Stimulated activated CD8-positive, alpha-beta memory T cell treated with anti-CD3 and anti-CD28 coated beads, Interleukin-2, amount 100 ng/mL, for 1 hour (primary cell): ENCODE measurements around the gene MGAT4A.
"Not testable (repeated sequence)": the region's sequence is repeated elsewhere in the genome, so short reads cannot be mapped to it uniquely, and the experiment has no call there.

Experiments
- DNase-seq, 2 donors: peaks; one replicate each; pipeline ENCODE4 v3.0.0-alpha.2; 2020; ENCODE audit warnings: low read depth in 2 of 2

Gene MGAT4A

DNA sequence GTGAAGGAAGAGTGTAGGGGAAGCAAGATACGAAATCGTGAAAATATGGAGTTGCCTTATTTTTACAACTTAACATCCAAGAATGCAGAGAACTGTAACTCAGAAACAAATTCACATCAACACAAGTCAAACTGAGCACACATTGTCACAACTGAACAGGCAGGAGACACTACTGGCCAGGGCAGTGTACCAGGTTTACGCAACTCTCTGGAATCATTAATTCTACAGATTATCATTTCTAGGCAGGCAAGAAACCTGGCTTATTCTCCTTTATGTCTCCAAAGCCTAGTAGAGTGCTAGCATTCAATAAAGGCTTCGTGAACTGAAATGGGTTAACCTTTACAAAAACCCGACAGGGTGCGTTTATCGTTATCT lies 123.2 kb downstream of the MGAT4A start:
- no peak for DNase-seq

DNA sequence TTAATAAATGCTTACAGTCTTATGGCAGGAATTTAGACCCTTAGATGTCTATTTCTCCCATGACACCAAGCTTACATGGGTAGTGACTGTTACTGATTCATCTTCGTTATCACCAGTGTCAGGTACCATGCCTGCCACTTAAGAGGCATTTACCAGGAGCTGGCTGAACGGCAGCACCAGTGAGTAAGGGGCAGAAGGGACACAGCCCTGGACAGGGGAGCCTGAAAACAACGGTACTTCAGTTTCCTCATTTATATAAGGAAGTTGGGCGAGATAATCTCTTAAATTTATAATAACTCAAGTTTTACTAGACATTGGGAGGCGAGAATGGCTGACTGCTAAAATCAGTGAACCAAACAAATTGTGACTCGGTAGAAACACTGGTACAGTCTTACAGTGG lies 123.8 kb downstream of the MGAT4A start:
- DNase-seq, result no peak

DNA sequence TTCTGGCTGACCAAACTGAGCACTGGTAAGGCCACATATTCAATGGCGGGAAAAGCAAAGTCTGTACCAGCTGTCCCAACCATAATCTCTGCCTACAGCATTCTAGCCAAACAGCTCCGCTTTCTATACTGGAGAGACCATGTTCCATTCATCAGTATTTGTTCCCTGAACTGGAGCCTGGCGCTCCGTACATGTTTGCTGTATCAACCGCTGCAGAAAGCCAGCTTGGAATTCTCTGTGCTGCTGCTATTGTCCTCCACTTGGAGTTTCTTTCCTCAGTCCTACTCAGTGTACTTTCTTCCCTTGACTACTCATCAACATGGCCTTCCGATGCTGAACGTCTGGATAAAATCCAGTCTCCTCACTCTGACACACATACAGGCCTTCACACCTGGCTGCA lies 124.5 kb downstream of the MGAT4A start:
- no peak for DNase-seq

DNA sequence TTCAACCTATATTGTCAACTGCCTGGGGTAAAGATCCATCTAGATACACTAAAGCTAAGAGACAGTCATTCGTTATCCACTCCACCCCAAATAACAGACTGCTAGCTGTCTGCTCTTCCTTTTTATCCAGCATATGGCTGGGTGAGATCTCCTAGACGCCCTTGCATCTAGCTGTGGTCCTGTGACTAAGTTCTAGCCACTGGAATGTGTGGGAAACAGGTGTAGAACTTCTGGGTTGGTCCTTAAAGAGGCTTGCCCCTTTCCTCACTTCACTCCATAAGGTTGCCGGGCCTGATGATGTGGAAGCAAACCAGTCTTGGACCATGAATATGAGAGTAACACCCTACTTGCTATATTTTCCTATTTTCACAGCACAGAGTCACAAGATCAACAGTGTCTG lies 125.9 kb downstream of the MGAT4A start:
- DNase-seq, result no peak

DNA sequence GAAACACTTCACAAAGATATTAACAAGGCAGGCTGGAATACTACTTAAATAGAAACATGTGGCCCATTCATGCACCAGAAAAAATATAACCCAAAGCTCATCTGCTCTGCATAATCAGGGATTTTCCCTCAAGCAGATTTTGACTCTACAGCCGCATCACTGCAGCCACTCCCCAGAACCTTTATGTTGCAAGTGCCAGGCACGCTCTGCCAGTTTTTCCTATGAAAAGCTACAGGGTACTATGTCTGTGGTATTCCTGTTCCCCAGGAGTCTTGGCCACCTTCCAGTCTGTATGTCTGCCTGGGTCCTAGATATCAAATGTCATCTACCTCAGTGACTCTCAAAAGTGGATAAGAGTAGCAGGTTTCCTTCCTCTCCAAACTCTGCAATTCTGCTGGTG lies 126.4 kb downstream of the MGAT4A start:
- DNase-seq, result no peak

DNA sequence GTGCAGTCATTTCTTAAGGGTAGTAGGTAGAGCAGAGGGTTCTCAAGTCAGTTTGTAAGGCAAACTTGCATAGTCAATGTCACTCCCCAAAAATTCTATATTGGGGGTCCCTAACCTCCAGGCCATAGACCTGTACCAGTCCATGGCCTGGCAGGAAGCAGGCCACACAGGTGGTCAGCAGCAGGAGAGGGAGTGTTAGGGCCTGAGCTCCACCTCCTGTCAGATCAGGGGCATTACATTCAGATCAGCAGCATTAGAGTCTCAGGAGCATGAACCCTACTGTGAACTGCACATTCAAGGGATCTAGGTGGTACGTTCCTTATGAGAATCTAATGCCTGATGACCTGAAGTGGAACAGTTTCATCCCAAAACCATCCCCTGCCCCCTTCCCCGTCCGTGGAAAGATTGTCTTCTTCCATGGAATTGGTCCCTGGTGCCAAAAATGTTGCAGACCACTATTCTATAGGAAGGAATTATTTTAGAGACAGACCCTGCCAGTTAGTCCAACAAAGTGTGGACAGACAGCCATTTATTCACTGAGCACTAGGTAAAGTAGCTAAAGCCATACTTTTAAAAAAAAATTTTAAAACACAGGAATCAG lies 129.3 kb downstream of the MGAT4A start:
- no peak for DNase-seq

DNA sequence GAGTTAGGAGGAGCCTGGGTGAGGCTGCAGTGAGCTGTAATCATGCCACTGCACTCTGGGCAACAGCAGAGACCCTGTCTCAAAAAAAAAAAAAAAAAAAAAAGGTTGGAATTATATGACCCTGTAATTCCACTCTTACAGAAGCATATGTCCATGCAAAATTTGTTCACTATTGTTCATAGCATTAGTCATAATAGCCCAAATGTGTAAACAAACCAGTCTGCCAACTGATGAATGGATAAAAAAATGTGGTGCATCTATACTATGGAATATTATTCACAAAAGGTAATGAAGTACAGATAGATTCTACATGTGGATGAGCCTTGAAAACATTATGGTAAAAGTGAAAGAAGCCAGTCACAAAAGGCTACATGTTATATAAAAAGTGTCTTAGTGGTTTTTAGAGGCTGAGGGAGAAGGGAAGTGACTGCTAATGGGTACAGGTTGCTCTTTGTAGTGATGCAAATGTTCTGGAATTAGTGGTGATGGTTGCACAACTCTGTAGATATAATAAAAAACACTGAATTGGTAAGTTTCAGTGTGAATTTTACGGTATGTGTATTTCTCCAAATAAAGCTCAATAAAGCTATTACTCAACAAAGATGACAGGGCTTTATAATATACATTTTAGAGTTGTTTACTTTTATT lies 132.0 kb downstream of the MGAT4A start:
- no peak for DNase-seq

DNA sequence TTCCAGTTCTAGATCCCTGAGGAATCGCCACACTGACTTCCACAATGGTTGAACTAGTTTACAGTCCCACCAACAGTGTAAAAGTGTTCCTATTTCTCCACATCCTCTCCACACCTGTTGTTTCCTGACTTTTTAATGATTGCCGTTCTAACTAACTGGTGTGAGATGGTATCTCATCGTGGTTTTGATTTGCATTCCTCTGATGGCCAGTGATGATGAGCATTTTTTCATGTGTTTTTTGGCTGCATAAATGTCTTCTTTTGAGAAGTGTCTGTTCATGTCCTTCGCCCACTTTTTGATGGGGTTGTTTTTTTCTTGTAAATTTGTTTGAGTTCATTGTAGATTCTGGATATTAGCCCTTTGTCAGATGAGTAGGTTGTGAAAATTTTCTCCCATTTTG lies 136.3 kb downstream of the MGAT4A start:
- not testable (repeated sequence) for DNase-seq

DNA sequence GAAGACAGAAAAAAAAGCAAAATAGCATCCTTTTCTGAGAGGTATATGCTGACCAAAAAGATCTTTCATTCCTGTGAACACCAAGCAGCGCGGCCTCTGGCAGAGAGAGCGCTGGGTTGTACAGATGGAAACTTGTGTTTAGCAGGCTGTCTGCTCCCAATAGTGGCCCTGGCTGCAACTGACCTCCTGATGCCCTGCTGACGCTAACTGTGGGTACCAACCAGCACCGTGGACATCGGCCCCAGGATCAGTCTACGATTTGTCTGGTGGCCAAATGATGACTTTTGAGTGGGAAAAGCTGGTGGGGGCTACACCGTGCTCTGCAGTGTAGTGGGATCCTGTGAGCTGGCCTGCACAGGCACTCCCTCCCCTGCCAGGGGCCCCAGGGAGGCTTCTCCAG lies 138.4 kb downstream of the MGAT4A start:
- DNase-seq, result no peak

DNA sequence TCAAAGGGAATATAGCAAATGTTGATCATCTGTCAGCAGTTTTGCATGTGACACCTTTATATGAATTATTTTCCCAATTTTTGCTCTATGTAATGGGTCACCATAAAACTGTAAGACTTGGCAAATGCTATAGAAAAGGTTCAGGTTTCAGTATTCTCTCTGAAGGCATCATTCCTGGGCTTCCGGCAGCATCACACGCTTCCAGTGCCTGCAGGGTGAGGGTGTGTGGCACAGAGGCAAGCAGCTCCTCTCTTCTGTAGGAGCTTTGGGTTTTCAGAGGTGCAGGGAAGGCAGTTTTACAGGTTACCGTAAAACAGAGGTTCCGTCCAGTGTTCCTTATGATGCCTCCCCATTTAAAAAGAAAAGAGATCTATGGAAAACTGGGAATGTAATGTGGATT lies 141.4 kb downstream of the MGAT4A start:
- no peak for DNase-seq

DNA sequence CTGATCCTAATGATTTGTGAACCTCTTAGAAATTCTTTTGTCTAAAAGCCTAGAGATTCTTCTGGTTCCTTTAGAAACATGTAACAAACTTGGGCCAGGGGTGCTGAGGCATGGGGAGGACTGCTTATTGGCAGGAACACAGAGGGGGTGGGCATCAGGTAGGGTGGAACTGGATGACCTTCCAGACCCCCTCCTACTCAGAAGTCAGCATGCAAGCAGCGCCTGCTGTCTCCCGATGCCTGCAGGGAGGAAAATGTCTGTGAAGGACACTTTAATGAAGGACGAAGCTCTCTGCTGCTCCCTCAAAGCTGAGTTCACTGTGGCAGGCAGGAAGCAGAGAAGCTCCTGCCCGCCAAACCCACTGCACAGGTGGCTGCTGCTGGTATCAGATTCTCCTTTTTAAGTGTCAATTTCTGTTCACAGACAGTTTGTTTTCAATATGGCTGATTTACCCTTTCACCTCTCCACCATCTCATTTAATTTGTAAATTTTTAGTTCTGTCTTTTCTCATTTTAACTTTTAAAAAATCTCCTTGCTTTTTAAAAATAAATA lies 142.0 kb downstream of the MGAT4A start:
- DNase-seq, result no peak

DNA sequence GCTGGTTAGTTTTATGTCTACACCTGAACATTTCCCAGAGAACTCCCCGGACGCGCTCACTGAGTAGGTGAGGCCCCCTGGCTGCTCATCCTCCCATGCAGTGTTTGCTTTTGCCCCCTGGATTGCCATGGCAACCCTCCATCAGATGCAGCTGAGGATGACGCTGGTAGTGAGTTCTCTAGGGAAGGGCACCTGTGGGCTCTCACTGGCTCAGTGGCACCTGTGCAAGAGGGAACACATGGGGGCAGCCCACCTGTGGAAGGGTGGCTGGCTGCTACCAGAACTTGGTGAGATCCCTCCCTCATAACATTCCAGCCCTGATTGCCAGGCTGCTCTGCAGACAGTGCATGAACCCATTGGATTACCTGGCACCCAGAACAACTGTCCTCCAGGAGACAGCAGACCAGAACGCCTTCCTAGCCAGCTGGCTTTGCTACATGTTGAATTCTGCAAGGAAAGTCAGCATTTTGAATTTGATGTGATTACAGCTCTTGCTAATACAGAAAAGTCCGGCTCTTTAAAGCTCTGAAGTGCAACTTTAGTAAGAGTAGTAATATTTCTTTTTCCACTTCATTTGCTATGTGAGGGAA lies 144.3 kb downstream of the MGAT4A start:
- no peak for DNase-seq

DNA sequence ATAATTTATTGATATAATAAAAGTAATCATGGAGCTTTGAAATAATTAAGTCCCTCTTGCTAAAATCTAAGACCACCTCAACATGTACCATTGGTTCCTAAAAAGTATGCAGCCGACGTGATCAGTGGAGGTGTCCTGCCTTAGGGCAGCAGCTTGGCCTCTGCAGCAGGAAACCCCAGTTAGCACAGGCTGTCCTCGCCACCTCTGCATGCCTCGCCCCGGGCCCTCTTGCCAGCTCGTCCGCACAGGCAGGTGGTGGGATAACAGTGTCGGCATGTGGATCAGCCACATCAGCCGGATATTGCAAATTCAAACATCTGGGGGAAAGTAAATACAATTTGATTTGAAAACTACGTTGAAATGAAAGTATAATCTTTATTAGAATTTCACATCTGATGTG lies 145.5 kb downstream of the MGAT4A start:
- DNase-seq, result no peak

DNA sequence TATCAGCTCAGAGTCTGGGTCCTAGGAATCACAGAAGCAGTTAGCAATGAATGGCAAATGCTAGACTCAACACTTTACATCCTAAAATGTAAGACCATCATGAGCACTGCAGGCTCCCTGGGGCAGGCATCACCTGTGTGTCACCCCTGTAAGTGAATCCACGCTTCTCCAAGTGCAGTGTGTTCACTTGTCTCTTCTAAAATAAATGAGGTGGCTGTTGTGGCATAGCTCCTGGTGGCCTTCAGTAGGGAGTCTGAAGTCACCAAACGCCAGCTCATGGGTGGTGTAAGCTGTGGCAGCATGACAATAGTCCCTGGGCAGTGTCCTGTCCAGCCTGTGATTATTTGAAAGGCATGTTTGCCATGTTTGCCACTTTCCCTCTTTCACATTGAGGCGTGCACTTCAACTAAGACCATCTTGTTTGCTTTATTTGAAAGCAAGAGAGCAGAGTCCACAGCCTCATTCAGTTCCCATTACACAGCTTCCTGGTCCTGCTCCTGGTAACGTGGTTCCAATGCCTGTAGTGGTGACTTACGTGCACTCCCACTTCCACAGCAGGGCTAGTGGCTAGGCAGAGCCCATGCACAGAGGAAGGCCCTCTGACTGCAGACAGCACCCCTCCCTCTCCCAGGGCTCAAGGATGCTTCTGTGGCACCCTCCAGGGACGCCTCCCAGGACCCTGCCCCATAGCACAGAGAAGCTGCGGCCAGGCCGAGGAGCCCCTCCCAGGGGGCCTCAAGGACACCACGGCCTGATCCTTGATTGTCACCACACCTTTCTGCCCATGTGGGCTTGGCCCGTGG lies 146.9 kb downstream of the MGAT4A start:
- DNase-seq, result no peak

DNA sequence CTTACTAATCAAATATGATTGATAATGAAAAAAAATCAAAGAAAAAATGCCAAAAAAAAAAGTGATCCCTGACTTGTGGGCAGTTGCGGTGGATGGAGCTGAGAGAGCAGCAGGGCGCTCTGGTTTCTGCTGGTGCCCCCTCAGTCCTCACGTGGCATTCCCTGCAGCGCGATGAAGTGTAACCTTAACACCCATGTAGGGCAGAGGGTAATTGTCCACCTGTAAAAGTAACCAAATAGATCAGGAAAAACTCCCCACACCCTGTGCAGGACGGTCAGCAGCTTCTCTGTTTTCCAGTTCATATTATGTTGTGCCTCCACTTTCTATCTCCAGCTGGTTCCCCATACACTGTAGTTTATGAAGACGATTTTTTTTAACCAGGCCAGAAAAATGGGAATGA lies 147.7 kb downstream of the MGAT4A start:
- no peak for DNase-seq

DNA sequence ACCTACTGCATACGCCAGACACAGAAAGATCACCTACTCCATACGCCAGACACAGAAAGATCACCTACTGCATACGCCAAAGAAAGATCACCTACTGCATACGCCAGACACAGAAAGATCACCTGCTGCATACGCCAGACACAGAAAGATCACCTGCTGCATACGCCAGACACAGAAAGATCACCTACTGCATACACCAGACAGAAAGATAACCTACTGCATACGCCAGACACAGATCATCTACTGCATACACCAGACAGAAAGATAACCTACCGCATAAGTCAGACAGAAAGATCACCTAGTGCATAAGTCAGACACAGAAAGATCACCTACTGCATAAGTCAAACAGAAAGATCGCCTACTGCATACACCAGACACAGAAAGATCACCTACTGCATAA lies 148.4 kb downstream of the MGAT4A start:
- DNase-seq, result no peak

DNA sequence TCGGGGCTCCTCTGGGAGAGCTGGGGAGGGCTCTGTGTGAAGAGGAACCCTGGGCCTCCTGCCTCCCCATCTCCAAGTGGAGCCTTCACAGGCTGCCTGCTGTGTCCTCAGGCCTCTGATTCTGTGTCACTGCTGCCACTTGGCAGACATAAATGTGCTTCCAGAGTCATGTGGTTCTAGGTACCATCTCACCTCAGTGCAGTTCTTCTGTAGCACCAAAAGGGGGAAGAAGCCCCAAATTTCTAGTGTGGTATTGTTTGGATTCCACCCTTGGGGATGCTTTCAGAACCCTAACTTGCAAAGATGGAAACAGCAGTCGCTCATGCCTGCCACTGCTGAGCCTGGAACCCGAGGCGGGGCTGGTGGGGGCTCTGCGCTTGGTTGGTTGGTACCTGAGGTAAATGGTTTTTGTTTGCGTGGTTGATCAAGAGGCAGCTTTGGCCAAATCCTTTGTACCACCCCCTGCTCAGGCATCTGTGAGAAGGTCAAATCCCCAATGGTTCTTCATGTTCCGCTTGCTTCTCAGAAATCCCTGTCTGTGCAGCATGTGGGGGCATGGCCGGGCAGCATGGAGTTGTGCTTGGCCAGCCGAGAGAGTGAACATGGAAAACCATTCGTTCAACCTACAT lies 150.2 kb downstream of the MGAT4A start:
- no peak for DNase-seq

DNA sequence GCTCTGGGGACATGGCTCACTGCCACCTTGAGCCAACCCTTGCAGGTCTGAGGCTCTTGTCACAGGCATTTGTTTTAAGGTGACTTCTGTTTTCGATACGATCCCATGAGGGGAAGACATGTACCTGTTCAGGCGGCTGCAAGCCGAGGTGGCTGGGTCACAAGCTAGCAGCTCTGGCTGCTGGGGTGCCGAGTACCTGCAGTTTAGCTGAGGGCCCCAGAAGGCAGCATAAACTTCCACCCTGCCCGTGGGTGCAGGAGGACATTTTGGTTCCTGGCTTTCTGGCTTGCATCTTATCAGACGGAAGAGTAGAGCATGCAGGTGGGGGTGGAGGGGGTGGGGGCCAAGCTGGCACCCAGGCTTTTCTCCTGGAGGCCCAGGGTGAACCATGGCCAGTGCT lies 151.0 kb downstream of the MGAT4A start:
- no peak for DNase-seq

DNA sequence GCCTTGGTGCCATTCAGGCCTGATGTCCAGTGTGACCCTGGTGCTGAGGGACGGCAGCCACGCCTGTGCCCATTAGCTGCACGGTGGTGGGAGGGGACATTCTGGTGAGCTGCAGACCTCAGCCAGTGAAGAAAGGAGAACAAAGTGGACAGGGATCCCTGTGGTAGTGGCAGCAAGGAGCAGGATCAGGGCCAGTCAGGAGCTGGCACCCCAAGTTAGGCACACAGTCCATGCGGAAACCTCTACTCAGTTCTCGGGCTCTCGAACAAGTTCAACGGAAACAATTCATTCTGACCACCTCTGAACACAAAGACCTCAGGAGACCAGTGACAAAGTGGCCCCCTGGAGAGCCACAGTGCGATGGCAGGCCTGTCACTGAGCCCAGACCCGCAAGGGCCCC lies 152.7 kb downstream of the MGAT4A start:
- DNase-seq, result no peak

DNA sequence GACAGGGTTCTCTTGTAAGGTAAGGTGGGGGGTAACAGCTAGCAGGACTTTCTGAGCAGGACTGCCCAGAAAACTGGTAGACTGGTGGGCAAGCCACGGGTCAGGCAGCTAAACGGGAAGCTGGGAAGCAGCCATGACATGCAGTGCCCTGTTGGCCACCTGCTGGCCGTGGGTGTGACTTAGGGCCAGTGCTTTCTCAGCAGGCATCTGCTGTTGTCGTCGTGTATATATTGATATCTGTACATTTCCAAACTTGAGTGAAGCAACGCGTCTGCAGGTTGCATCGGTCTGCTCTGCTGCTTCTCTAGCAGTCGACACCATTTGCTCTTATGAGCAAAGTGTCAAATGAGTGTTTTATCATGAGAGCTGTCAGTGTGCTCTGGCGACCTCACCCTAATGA lies 153.6 kb downstream of the MGAT4A start:
- no peak for DNase-seq

DNA sequence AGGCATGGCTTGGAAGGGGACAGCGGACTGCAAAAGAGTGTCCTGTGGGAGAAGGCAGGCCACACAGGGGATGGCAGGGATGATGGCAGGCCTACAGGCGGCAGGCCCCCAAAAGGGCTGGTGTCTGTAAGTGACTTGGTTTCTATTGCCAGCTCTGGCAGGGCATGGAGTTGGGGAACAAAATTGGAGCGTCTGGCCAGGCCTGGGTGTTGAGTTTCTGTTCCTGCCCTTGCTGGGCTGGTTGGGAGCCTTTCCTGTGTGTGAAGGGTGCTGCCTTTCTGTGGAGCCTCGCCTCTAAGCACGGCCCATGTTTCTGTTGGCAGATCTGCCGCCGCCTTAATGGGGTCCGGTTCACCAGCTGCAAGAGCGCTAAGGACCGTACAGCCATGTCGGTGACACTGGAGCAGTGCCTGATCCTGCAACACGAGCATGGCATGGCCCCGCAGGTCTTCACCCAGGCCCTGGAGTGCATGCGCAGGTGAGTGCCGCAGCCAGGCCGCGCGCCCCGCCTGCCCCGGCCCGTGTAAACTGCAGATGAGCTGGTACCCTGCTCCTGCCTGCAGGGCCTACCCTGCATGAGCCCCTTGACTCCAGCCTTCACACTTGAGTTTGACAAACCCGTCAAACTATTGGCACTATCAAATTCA lies 154.1 kb downstream of the MGAT4A start:
- no peak for DNase-seq

DNA sequence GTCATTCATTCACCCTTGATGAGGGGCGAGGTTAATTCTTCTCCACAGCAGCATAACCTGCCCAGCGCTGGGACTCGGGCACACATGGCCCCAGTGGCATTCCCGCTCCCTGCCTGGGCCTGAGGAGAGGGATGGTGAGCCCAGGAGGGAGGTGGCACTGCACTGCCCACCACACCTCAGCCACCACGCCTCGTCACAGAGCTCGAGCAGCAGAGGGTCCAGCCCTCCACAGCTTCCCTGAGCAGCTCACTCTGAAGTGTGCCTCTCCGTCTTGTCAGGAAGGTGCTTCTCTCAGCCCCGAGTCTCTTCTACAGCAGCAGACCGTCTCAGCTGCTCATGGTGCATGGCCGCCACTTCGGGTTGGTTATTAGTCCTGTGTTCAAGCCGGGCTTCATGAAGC lies 157.5 kb downstream of the MGAT4A start:
- no peak for DNase-seq
